Measurements from ENCODE around the gene GALC.
"Not testable (repeated sequence)": the region's sequence is repeated elsewhere in the genome, so short reads cannot be mapped to it uniquely, and the experiment has no call there.

Gene GALC

DNA sequence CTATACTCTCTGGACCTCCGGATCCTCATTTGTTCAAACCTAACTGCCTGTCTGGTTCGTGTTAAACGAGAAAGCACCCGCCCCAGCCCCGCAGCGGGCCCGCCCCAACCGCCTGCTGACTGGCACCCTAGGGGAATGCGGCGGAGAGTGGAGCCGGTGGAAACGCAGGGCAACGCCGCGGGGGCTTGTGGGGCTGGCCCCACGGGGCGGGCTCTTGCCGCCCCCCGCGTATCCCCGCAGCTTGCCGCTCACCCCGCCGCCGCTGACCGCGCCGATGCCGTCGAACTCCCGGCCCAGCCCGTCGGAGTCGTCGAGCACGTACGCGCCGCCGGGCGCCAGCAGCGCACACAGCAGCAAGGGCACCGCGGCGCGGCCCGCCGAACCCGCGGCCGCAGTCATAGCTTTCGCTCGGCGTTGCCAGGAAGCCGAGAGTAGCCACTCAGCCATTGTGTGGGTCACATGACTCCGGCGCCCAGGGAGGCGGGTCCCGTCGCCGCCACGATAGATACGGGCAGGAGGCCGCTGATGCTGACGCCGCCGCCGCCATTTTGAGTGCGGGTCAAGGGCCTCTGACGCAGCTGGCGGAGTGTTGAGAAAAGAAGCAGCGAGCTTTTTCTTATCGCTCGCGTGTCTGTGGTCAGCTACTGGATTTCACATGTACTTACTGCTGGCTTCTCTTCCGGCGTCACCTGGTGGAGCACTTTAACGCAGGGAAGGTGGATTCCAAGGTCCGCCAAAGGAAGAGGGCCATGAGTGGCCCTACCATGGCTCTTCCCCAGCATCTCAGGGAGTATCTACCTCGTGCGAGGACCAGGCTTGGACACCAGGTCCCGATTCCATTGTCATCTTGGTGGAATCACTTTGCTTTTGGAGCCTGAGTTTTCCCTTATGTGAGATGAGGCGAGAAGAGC, at the start of gene GALC:
TSS of gene GALC (minus strand) at position 465 of the 911 bp plus-strand sequence. CDS start at position 447, 18 bp downstream.
- peak within 1 kb of the TSS; percentile 60 for H3K4me3 ChIP-seq (ENCODE audit: low read depth, low read length)
- DNase-seq (ENCODE audit: low read depth) = peak; percentile 69

DNA sequence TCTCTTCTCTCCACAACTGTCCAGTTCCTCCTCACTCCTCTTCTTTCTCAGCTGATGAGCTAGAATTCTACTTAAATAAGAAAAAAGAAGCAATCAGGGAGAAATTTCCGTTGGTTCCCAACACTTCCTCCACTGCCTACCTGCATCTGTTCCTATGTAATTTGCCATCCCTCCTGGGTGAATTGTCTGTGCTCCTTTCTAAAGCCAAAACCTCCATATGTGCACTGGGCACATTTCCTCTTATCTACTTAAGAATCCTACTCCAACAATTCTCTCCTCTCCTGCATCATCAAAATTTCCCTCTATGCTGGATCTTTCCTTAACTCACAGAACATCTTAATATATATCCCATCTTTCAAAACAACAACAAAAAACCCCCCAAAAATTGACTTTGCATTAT, 47.2 kb upstream of the GALC start:
- DNase-seq (ENCODE audit: low read depth) = no peak
- H3K4me3 ChIP-seq (ENCODE audit: low read depth, low read length) = no peak overlapping the region

DNA sequence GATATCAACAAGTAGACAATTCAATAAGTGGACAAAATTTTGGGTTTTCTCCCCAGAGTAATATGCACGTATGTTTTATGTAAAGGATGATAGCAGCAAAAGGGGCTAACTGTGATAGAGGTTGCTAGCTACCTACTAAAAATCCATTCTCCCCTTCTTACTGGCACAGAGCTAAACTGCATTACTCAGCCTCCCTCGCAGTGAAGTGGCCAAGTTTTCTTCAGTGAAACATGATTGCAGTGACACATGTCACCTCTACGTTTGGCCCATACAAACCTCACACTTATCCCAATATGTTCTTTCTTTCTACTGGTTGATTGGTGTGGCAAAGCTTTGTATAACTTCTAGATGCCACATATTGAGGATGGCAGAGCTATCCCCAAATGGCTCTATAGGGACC, 46.2 kb upstream of the GALC start:
- DNase-seq (ENCODE audit: low read depth) = no peak
- H3K4me3 ChIP-seq (ENCODE audit: low read depth, low read length) = no peak overlapping the region

DNA sequence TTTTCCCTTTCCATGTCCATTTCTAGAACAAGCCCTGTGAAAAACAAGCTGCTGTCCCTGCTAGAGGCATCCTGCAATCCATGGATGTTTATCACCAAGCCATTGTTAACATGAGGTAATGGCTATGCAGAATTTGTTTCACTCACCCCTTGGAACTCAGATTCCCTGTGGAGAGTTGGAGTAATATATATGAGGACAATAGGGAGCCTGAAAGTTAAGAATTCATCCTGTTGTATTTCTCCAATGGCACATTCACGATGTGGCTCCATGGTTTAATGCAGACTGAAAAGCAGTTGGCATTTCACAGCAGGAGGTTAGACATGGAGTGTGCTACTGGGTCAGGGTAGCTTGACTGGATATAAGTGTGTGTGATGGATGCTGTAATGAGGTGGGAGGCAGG, 44.3 kb upstream of the GALC start:
- H3K4me3 ChIP-seq (ENCODE audit: low read depth, low read length) = no peak overlapping the region
- no peak for DNase-seq (ENCODE audit: low read depth)

DNA sequence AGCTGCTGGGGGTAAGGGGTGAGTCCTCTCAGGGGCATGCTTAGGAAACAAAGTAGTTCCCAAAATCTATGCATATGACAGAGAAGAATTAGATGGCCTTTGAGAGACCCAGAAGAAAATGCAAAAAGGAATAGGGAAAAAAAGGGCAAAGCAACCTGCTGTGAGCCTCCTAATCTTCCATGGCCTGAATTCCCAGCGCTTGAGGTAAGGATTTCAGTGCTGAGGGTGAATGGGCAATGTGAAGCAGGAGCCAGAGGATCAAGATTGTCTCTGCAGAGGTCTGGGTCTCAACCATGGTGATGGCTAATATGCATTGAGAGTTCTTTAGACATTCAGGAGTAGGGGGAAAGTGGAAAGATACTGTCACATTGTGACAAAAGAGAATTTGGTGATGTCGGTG, 43.4 kb upstream of the GALC start:
- H3K4me3 ChIP-seq (ENCODE audit: low read depth, low read length) = no peak overlapping the region
- no peak for DNase-seq (ENCODE audit: low read depth)

DNA sequence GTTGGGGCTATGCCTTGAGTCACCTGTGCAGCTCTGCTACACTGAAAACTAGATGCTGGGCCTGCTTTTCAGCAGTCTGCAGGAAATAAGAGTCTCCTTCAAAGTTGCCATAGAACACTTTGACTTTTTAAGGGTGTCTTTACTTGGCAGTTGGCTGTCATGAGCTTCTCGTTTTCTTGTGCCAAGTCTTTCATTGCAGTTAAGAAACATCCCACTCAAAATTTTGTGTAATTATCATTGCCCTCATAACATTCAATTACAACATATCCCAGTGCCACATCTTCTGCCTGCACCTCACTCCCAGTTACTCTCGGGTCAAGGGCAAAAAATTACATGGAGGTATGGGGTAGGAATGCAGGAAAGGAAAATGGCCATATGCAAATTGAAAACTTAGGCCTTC, 41.1 kb upstream of the GALC start:
- no peak for DNase-seq (ENCODE audit: low read depth)

DNA sequence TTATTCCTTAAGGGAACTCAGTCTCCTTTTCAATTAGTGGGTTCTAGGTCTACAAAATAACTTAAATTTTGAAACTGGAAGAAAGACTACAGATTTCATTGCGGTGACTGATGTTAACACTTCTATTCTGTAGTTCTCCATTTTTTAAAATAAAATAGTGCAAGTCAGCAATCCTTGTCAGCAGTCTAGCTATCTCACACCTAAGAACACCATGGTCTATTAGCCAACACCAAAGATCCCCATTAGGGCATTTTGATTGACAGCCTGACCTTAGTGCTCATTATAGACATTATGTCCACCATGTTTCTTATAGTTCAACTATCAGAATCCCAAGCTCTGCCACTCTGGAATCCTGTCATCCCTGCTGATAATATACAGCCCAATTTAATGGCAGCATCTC, 39.4 kb upstream of the GALC start:
- H3K4me3 ChIP-seq (ENCODE audit: low read depth, low read length) = no peak overlapping the region
- DNase-seq (ENCODE audit: low read depth) = no peak

More for the DNA sequence above, 41.1 kb upstream of the GALC start:
- no peak overlapping the region for H3K4me3 ChIP-seq (ENCODE audit: low read depth, low read length)

DNA sequence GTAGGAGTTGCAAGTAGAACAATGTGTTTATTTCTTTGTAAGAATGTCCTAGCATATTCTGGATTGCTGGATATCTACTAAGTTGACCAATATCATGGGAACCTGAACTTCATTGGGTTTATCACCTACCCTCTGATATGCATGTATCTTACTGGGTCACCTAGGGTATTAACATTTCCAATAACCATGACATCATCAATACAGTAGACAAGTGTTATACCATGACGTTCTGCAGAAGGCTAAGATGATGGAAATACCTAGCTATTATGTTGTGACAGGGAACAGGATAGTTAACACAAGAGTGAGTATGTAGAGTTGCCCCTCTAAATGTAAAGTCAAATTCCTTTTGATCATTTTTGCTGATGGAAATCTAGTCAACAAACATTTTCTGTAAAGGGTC, 37.9 kb upstream of the GALC start:
- DNase-seq (ENCODE audit: low read depth) = no peak
- no peak overlapping the region for H3K4me3 ChIP-seq (ENCODE audit: low read depth, low read length)

DNA sequence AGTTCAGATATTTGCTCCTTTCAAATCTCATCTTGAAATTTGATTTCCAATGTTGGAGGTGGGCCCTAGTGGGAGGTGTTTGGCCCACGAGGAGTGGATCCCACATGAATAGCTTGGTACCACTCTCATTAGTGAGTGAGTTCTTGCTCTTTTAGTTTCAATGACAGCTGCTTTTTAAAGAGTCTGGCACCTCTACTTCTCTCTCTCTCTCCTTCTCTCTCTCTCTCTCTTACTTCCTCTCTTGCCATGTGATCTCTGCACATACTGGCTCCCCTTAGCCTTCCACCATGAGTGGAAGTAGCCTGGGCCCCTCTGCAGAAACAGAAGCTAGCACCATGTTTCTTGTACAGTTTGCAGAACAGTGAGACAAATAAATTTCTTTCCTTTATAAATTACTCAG, 37.1 kb upstream of the GALC start:
- DNase-seq (ENCODE audit: low read depth) = no peak
- no peak overlapping the region for H3K4me3 ChIP-seq (ENCODE audit: low read depth, low read length)

DNA sequence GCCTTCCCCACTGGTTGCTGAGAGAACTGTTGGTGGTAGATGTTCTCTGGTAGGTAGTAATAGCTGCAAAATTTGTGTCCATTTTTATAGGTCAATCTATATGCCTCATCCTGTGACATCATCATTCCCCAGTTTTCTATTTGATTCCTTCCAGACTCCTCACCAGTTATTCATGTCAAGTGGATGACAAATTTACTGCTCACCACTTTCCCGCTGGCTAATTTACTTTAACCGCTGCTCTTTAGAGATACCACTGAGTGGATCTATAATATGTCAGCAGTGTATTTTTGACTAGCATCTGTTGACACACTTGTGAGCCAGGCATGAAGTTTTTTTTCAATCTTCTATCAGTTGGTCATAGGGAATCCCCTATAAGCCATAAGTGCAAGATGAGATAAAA, 36.5 kb upstream of the GALC start:
- no peak for DNase-seq (ENCODE audit: low read depth)
- H3K4me3 ChIP-seq (ENCODE audit: low read depth, low read length) = no peak overlapping the region

DNA sequence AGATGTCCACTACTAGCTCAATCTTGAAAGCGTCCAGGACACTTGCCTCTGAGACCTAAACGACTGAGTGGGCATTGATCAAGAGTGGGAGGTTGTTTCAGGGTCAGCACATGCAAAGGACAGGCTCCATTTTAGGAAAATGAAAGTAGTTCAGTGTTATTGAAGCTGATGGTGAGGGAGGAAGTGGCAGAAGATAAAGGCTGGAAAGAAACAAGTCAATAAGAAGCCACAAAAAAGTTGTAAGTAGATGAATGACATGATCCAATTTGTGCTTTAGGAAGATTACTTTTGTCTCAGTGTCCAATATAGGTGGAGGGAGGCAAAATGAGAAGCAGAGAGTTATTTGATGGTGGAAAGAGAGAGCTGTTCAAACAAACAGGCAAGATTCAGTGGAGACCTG, 33.9 kb upstream of the GALC start:
- no peak for DNase-seq (ENCODE audit: low read depth)
- H3K4me3 ChIP-seq (ENCODE audit: low read depth, low read length) = no peak overlapping the region

DNA sequence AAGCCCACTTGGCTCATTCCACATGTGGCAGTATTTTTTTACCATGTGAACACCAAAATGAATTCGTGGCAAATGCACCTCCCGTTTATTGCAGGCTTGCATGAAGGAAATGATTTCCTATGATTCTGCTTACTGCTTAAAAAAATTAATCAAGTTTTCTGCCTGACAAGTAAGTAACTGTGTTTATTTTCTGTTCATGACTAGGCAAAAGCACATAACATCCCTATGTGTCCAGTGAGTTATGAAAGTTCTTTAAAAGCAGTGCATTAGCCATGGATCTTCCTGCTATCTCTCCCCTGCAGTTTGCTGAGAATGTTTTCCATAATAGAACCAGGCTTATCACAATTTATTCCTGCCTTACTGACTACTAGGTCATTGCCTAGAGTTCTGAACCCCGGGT, 32.3 kb upstream of the GALC start:
- H3K4me3 ChIP-seq (ENCODE audit: low read depth, low read length) = no peak overlapping the region
- no peak for DNase-seq (ENCODE audit: low read depth)

DNA sequence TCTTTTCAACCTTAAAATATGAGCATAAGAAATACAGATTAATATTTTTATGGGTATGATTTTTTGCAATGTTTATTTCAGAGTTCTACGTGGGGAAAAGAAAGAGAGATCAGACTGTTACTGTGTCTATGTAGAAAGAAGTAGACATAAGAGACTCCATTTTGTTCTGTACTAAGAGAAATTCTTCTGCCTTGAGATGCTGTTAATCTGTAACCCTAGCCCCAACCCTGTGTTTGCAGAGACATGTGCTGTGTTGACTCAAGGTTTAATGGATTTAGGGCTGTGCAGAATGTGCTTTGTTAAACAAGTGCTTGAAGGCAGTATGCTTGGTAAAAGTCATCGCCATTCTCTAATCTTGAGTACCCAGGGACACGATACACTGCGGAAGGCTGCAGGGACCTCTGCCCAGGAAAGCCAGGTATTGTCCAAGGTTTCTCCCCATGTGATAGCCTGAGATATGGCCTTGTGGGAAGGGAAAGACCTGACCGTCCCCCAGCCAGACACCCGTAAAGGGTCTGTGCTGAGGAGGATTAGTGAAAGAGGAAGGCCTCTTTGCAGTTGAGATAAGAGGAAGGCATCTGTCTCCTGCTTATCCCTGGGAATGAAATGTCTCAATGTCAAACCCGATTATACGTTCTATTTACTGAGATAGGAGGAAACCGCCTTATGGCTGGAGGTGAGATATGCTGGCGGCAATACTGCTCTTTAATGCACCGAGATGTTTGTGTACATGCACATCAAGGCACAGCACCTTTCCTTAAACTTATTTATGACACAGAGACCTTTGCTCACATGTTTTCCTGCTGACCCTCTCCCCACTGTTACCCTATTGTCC, 31.5 kb upstream of the GALC start:
- not testable (repeated sequence) for H3K4me3 ChIP-seq (ENCODE audit: low read depth, low read length); DNase-seq (ENCODE audit: low read depth)

DNA sequence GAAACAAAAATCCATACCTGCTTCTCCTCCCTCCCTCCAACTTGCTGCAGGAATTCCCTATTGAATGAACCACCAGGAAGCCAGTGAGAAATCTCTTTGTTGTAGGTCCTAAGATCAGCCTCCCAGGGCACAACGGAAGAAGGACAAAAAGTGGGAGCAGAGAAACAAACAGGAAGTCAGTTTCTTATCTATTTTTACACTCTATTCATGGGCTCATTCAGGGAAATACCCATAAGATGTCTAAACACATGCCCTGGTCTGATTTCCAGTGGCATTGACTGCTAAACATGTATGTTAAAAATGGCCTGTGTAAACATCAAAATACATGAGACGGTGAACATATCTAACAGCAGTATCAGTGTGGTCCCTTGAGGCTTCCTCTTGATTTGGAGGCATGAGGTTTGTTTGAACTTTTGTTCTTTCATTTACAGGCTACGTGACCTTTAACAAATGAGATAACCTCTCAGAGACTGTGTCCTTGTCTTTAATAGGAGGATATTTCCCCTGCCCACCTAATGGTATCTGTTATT, 30.7 kb upstream of the GALC start:
- DNase-seq (ENCODE audit: low read depth) = no peak
- no peak overlapping the region for H3K4me3 ChIP-seq (ENCODE audit: low read depth, low read length)

DNA sequence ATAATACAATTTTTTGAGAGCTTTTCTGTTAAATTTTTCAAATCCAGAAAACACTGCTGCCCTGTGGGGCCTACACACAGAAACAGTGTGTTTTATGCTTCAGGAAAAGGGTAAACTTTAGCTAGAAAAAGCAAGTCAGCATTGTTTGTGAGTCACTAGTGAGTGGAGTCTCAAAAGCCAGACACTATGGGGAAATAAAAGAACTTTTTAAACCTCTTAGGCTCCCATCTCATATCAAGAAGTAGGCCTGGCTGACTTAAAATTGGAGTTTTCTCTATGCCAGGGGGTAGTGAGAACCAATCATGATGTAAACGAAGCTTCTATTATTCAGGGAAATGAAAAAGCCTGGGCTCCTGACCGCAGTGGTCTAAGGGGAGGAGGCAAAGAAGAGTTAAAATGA, 24.6 kb upstream of the GALC start:
- no peak overlapping the region for H3K4me3 ChIP-seq (ENCODE audit: low read depth, low read length)
- no peak for DNase-seq (ENCODE audit: low read depth)

DNA sequence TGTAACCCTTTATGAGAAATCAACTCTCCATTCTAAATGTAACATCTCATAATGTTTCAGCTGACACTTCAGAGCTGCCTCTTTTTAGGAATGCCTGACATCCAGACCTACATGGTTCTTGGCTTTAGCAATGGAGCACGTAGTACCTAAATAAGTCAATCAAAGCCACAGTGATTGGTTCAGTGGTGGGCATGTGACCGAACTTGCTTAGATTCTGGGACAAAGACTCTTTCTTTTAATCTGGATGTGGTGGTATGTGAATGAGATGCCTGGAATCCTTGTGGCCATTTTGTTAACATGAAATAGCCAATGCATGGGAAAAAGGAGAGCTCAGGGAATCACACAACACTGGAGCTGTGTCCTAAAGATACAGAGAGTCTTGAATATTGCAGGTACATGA, 23.8 kb upstream of the GALC start:
- H3K4me3 ChIP-seq (ENCODE audit: low read depth, low read length) = no peak overlapping the region
- no peak for DNase-seq (ENCODE audit: low read depth)

DNA sequence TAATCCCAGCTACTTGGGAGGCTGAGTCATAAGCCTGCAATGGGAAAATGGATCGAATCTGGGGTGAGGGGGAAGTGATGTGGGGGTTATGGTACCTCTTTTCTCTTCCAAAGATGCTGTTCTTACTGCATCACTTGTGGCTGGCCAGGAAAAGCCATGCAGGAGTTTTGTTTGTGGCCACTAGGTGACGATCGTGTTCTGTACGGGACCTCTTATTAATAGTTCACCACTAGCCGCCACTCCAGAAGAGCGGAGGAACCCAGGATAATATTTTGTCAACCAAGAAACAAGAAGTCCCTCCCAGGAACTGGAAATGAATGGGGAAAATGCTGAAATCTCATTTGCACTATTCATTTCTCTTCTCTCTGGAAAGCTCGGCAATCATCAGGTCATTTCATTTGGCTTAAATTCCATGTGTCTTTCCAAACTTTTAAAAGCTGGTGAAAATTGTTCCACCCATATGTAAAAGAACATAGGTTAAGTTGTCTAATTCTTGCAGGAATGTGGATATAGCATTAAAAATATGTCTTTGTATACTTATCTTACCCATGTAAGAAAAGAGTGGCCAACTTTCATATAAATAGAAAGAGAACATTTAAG, 20.9 kb upstream of the GALC start:
- H3K4me3 ChIP-seq (ENCODE audit: low read depth, low read length) = no peak overlapping the region
- peak; percentile 27 for DNase-seq (ENCODE audit: low read depth)

DNA sequence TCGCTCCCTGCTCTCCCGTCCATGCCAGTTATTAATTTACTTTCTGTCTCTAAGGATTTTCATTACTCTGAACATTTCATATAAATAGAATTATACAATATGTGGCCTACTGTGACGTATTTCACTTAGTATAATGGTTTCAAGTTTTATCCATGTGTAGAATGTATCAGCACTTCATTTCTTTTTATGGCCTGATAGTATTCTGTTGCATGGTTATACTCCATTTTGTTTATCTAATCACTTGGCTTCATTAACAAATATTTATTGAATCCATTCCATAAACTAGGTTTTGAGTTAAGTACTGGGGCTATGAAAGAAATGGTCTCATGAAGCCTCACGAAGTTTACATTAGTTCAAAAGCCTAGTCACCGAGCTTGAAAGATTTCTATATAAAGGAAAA, 19.5 kb upstream of the GALC start:
- no peak overlapping the region for H3K4me3 ChIP-seq (ENCODE audit: low read depth, low read length)
- DNase-seq (ENCODE audit: low read depth) = no peak

DNA sequence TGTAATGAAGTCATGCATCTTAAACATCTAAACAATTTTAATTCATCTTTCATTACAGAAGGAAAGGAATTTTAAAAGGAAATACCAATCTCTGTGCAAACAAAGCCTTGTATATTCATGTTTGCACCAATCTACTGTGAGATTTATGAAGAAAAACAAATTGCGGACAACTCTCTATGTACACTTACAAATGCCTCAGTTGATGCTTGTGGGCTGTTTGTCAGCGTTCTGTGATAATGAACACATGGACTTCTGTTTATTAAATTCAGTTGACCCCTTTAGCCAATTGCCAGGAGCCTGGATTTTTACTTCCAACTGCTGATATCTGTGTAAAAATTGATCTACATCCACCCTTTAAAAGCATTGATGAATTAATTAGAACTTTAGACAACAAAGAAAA, 17.3 kb upstream of the GALC start:
- no peak overlapping the region for H3K4me3 ChIP-seq (ENCODE audit: low read depth, low read length)
- DNase-seq (ENCODE audit: low read depth) = no peak

DNA sequence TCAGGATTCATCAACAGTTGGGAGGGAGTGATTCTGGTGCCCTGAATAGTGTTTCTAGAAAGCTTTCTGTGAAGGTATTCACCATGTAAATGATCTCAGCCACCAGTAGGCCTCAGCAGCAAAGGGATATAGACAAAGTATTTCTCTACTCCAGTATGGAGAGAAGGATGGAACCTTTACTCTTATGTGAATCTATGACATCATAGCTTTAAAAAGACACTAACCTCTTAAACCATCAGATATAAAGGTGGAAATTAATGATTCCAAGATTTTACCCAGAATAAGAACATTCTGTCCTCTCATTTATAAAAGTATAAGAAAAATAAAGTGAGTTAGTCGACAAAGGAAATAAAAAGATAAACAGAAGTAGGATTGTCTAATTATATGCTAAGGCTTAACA, 16.5 kb upstream of the GALC start:
- no peak for DNase-seq (ENCODE audit: low read depth)
- no peak overlapping the region for H3K4me3 ChIP-seq (ENCODE audit: low read depth, low read length)
